Activated T-helper 1 cell treated with Interleukin-2 at 50 U/mL for 16 hours (primary cell): Measurements from ENCODE around the gene FKBP4.

Source experiments
- DNase-seq: peaks from one replicate; pipeline ENCODE4 v3.0.0-alpha.2; 2020; ENCODE audit warnings: low read depth

The FKBP4 gene

DNA sequence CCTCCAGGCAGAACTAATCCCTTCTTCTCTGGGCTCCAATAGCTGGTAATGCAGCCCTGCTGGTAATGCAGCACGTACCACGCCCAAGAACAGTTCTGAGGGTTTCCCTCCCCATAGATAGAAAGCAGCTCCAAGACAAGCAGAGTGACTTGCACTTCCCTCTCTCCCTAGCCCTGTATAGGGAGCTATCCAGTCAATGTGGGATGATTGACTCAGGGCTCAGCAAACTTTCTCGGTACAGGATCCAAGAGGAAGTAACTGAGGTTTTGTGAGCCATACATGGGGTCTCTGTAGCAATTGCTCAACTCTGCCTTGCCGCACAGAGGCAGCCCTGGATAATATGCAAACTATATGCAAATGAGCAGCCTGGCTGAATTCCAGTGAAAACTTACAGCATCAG, 15.5 kb upstream of the FKBP4 start:
- no peak for DNase-seq

DNA sequence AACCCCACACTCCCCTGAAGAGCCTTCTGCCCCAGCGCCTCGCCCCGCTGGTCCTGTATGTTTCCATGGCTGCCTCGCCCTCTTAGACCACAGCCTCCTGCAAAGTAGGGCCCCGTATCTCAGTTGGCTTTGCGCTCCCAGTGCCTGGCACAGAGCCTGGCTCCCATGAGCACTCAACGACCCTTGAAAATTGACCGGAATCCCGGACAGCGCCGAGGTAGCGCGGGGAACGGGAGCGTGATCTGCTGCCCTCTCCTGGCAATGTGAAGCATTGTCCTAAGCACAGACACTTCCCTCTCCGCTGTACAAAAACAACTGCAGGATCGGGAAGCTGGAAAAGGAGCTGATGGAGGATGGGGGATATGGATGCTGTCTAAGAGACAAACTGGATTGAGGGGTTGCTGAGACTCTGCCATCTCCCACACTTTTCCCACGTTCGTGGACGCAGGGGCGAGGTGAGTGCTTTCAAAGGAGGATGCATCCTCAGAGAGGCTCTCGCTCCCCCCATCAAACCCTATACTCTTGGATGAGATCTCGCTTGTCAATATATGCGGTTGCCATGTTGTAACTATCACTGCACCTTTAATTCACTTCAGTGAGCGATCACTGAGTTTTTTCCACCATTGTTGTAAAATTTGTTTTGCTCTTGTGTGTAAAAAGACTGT, 10.7 kb upstream of the FKBP4 start:
- no peak for DNase-seq

DNA sequence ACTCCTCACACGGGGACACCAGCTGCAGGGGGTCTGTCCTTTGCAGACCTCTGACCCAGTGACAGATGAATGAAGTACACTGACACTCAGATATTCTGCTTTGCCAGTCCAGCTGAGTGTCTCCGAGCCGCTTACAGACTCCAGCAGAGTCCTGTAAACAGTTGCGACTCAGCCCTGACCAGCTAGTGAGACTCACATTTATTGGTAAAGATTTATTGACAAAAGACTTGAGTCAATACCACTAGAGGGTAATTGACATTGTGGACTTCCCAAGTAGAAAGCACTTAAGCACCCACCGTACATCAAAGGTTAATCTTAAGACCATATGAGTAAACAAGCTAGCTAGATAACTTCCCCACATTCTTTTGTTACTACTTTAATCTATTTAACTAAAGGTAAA, 9.8 kb upstream of the FKBP4 start:
- no peak for DNase-seq

DNA sequence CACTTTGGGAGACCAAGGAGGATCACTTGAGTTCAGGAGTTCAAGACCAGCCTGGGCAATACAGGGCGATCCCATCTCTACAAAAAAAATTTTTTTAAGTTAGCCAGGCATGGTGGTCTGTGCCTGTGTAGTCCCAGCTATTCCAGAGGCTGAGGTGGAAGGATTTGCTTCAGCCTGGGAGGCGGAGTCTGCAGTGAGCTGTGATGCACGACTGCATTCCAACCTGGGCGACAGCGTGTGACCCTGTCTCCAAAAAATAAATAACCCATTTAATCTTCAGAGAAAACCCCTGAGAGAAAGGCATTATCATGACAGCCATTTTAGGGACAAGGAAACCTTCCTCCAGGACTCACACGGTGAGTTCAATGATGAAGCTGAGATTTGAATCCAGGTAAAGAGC, 3.7 kb upstream of the FKBP4 start:
- no peak for DNase-seq

DNA sequence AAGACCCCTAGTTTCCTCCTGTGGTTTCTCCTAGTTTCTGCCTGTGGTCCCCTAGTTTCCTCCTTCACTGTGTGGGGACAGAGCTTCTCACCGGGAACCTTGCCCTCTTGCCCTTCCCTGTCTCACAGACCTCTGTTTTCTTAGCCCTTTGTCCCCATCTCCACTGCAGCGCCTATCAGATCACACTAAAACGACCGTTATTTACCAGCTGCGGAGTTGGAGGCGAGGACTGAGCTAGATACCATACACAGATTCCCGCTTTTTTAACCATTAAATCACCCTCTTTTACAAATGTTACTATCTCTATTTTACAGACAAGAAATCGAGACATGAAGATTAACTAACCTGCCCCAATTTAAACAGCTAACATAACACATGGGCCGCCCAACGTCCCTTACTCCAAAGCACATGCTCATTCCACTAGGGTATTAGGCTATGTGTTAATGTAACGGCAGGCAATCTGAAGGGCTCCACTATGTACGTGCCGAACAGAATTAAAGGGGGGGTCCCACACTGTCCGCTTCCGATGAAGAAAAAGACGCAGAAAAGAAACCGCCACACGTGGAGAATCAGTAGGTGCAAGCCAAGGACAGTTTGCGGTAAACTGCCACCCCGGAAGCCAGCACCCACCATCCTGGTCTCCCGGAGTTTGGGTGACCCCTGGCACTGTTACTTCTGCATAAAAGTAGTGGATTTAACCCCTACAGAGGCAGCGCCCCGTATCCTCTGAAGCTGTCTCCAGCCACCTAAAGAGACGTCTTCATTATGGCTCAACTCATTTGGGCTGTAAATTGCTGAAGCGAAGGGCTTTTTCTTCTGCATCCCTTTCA, 1.9 kb upstream of the FKBP4 start:
- DNase-seq: no peak

DNA sequence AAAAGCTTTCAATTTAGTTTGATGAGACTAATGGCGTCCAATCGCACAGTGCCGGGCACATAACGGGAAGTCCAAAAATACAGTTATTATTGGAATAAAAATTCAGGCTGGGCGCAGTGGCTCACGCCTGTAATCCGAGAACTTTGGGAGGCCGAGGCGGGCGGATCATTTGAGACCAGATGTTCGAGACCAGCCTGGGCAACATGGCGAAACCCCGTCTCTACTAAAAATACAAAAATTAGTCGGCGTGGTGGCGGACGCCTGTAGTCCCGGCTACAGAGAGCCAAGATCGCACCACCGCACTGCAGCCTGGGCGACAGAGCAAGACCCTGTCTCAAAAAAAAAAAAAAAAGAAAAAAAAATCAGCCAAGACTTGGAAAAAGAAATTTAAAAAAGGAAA, 1.2 kb upstream of the FKBP4 start:
- no peak for DNase-seq

DNA sequence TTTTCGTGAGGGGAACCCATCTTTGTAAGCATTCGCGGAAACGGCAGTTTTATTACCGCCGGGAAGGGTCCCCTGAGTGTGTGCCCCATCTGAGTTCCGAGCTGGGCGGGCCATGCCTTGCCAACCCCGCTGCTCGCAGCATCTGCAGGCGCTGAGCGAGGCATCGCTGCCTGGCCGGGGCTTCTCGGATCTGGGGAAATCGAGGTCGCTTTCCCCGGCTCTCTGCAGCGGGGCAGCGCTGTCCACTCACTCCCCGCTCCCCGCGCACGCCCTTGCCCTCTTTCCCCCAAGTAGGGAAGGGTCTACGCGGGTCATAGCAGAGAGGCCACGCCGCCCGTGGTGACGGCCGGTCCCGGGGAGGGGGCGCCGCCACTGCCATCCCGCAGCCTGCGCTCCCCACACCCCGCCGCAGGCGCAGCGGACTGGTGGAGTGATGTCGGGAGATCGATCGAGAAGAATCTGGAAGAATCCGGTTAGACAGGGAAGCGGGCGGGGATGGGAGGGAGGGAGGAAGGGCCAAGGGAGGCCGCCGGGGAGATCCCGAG, 507 bp upstream of the FKBP4 start:
- no peak for DNase-seq

DNA sequence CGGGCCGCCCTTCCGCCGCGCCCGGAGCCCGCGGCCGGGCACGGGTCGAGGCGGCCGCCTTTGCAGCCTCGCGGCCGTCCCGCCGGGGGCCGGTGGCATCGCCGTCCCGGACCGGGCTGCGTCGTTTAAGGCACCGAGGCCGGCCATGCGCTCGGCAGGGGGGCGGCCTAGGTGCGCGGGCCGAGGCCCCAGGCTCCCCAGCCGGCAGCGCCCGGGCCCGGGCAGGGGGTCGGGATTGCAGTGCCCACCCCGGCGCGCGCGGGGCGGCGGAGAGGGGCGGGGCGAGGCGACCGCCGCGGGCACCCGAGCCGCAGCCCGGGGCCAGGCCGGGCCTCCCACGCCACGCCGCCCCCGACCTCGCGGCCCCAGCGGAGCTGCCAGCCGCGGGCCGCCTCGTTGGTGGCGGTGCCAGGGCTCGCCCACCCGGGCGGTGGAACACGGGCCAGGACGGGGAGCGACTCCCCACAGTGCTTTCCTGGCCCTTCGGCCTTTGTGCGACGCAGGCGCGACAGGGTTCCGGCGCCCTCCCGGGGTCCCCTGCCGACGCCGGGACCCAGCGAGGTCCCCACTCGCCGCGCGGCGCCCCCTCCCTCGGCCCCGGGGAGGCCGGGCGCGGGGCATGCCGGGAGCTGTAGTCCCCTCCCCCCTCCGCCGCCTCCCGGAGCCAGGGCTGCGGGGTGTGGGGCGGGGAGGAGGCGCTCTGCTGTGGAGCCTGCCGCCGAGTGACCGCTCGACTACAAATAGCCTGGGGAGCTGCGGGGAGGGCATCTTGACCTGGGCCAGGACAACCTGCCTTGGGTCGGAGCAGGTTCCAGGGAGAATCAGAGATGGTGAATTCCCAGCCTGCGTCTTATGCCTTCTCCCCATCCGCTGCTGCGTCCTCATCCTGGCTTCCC, 769 bp downstream of the FKBP4 start:
- DNase-seq: peak; percentile 60

DNA sequence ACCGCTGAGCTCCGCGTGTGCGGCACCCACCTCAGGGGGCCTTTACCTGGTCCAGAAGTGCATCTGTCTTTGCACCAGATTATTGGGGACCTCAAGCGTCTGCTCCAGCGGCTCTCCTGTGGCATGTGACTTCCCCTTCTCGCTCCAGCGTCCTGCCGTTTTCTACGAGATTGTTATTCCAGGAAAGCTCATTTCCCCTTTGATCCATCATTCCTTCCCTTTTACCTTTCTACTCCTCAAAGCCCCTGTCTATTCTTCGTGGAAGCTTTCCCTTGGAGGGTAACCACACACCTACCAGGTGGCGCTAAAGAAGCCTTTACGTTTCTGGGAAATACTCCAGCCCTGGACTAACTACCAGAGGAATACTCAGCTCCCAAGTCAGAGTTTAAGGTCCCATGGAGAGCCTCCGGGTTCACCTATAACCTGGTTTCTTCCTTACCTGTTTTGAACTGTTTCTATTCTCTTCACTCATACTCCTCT, 1.5 kb downstream of the FKBP4 start:
- DNase-seq: no peak

DNA sequence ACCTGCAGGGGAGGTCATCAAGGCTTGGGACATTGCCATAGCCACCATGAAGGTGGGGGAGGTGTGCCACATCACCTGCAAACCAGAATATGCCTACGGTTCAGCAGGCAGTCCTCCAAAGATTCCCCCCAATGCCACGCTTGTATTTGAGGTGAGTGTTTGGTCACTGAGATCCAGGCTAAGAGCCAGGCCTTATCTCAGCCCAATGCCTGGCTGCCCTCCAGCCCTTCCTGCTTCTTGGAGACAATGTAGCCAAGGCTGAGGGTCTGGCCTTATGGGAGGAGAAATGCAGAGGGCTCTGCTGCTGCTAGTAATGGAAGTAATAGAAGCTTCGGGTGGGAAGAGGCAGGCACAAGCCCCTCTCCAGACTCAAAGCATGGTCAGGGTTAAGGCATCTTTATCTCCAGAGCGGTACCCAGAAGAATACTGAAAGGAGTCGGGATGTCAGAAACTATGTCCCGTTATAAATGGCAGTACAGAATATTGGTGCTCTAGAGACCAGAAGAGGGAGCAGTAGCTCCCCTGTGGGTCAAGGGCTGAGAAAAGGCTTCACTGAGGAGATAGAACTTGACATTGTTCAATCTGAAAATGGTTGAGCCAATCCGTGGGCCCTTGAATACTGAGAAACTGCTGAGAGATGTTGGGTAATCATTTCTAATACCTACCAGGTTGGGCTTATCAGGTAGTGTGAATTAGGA, 3.1 kb downstream of the FKBP4 start:
- no peak for DNase-seq

DNA sequence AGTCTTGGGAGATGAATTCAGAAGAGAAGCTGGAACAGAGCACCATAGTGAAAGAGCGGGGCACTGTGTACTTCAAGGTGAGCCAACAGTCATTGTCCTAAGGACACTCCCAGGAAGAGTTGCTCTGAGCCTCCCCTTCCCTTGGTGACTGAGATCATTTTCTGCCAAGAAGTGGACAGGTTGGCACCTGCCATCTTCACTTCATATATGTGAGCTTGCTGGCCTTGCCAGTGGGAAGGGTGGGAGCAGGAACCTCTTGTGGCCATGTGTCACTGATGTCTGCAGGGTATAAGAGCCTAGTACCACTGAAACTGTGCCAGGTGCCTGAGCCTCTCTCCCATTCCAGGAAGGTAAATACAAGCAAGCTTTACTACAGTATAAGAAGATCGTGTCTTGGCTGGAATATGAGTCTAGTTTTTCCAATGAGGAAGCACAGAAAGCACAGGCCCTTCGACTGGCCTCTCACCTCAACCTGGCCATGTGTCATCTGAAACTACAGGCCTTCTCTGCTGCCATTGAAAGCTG, 5.3 kb downstream of the FKBP4 start:
- no peak for DNase-seq

DNA sequence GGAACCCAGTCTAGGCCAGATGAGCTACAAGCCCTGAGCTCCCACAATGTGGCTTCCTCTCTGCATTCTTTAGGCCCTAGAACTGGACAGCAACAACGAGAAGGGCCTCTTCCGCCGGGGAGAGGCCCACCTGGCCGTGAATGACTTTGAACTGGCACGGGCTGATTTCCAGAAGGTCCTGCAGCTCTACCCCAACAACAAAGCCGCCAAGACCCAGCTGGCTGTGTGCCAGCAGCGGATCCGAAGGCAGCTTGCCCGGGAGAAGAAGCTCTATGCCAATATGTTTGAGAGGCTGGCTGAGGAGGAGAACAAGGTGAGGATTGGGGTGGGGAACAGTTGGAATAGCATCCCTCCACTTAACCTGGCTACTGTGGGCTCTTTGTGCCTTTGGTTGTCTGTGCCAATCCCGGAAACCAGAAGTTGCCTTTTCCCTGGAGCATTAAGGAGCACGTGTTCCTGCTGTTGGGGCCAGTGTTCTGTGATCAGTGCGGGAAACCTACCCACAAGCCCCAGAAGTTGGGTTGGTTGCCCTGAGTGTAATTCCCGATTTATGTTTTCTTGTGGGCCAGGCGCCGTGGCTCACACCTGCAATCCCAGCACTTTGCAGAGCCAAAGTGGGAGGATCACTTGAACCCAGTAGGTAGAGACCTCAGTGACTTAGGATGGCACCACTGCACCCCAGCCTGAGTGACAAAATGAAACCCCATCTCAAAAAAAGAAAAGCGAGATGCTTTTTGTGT, 6.4 kb downstream of the FKBP4 start:
- DNase-seq: no peak

DNA sequence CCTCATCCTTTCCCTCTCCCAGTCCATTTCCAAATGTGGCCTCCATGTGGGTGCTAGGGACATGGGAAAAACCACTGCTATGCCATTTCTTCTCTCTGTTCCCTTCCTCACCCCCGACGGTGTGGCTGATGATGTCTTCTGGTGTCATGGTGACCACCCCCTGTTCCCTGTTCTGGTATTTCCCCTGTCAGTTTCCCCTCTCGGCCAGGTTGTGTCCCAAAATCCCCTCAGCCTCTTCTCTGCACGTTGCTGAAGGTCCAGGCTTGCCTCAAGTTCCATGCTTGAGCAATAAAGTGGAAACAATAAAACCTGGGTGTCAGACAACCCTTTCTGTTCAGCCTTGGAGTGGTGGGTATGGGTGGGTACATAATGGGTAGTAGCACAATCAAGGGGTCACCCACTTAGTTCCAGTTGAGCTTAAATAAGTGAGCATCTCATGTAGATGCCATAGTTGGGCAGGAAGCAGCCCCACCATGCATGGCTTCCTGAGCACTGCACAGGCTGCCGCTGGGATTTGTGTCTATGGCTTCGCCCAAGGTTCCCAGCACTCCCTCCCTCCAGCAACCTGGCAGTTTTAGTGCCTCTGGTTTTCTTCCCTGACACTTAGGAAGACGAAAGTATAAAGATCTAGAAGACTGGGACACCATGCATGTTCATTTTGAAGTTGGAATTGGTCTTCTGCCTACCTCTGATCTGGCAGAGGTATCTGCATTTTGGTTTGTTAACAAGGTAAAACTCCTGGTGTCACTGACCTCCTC, 9.0 kb downstream of the FKBP4 start:
- no peak for DNase-seq

DNA sequence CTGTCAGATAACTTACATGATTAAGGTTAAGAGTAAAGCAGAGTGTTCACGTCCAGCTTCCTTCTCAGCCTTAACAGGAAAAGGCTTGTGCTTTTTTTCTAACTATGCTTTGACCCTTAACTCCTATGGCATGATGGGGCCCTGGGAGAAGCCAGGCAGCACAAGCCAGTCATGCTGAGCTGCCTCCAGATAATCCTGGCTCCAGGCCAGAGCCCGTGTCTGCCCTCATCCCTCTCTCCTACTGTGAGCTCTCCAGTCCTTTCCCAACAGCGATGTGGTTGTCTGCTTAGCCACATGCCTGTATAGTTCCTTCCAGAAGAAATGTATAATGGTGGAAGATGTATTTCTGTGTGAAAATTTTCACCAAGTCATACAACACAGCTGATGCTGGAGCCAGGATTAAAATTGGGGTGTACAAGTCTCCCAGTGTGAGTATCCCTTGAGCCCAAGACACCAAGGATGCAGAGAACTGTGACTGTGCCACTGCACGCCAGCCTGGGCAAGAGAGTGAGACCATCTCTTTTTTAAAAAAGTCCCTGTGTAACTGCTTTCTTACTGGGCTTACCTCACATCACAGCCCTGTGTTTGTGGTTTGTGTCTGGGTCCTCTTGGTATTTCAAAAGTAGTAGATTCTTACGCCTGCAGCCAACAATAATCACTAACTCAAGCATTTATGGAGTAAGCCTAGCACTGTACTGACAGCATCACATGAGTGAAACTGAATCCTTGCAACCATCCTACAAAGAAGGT, 9.8 kb downstream of the FKBP4 start:
- DNase-seq: no peak

DNA sequence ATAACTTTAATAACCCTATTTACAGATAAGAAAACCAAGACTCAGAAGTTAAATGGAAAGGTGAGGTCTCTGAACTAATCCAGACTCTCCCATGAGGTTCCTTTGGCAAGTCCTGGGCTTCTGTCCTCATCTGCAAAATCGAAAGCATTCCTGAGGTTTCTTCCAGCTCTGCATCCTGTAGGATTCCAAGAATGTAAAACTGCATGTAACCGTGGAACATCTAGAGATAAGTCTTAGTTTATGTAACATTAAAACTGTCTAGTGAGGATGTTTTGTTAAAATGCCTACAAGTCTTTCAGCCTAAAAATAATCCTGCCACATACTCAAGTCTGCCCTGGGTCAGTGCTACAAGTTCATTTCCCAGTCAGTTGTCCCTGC, 10.4 kb downstream of the FKBP4 start:
- no peak for DNase-seq

DNA sequence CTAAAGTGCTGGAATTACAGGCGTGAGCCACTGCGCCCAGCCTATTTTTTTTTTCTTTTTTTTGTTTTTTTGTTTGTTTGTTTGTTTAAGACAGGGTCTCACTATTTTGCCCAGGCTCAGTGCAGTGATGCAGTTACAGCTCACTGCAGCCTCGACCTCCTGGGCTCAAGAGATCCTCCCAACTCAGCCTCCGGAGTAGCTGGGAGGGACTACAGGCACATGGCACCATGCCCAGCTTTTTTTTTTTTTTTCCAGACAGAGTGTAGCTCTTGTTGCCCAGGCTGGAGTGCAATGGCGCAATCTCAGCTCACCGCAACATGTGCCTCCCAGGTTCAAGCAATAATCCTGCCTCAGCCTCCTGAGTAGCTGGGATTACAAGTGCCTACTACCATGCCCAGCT, 11.9 kb downstream of the FKBP4 start:
- DNase-seq: no peak

DNA sequence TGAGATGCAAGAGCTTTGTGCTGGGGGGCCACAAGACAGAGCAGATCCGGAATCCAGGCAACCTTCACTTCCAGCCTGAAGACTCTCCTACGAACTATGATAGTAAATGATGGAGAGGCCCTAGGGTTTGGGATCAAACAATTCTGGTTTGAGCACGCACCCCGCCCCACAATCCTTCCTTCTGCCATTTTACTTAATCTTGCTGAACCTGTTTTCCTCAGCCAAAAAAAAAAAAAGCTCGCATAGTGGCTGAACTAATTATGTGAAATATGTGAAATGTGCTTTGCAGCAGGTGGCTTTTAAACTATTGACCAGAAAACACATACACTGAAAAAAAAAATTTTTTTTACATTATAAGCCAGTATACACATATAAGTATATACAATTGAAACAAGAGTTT, 17.0 kb downstream of the FKBP4 start:
- DNase-seq: no peak

DNA sequence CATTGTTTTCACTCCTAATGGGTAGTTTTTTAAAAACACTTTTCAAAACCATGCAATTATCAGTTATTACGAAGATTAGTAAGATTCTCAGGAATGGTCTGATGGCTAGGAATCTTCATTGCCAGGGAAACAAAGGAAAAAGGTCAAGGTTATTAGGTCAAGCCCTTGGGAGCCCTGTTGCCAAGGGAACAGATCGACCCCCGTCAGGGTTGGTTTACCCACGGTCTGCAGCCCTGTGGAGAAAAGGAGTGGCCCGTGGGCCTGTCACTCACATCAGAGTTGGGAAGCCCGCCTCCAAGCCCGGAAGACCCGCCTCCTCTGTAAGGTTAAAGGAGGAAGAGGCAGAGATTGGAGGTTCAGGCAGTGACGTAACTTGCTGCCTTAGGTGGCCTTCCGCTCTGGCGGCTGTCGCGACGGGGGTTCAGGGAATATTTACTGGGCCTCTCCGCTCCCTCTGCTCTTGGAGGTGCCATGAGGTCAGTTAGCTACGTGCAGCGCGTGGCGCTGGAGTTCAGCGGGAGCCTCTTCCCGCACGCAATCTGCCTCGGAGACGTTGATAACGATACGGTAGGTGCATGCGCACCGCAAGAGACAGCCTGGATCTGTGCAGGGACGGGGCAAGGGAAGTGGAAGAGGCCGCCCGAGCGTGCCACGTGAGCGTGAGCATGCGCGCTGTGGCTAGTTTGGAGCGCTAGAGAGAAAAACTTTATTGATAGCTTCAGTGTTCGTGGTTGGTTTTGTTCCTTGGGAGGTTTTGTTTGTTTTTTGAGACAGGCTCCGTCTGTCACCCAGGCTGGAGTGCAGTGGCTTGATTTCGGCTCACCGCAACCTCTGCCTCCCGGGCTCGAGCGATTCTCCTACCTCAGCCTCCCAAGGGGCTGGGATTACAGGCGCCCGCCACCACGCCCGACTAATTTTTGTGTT, 17.8 kb downstream of the FKBP4 start, which contains the start of gene ITFG2:
TSS of gene ITFG2 (plus strand) at position 379 of the 924 bp plus-strand sequence. CDS start at position 472, 93 bp downstream.
- peak; percentile 88 for DNase-seq
